Astrocyte of the spinal cord (primary cell): ENCODE data around the gene ADAM33.

Experiments
- DNase-seq: peaks from one replicate; pipeline ENCODE4 v3.0.0; 2011; ENCODE audit warnings: low read depth, low spot score
- H3K4me3 ChIP-seq: 2 replicates; pipeline ENCODE4 v1.5.1; 2011; ENCODE audit warnings: low read depth, mild to moderate bottlenecking, low read length, moderate library complexity
- in situ Hi-C: cut with HindIII; loops from 2 replicates; pipeline ENCODE4 v1.10.0; 2017; ENCODE audit warnings: low sequenced_read_pairs
- TF ChIP-seq, protein P1 (sequence below): IDR thresholded peaks from 2 replicates; pipeline ENCODE4 v1.5.1; 2012; ENCODE audit warnings: low read depth, mild to moderate bottlenecking, low read length, inconsistent platforms

Gene ADAM33

DNA sequence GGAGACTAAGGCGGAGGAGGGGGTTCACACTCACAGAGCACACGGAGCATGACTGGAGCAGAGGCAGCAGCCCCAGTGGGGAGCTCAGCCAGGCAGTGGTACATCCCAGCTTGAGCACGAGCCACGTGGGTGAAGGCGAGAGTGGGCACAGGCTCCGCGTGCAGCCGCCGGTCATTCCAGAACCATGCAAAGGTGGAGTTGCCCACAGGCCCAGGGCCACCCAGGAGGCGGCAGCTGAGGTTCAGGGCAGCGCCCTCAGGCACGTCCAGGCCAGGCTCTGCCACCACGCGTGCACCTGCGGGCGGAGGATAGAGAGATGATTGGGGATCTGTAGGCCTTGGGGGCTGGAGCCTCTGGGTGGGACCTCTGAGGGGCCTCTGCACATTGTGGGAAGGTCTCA is 9.5 kb upstream of the ADAM33 start:
- TF ChIP-seq, protein P1, sequence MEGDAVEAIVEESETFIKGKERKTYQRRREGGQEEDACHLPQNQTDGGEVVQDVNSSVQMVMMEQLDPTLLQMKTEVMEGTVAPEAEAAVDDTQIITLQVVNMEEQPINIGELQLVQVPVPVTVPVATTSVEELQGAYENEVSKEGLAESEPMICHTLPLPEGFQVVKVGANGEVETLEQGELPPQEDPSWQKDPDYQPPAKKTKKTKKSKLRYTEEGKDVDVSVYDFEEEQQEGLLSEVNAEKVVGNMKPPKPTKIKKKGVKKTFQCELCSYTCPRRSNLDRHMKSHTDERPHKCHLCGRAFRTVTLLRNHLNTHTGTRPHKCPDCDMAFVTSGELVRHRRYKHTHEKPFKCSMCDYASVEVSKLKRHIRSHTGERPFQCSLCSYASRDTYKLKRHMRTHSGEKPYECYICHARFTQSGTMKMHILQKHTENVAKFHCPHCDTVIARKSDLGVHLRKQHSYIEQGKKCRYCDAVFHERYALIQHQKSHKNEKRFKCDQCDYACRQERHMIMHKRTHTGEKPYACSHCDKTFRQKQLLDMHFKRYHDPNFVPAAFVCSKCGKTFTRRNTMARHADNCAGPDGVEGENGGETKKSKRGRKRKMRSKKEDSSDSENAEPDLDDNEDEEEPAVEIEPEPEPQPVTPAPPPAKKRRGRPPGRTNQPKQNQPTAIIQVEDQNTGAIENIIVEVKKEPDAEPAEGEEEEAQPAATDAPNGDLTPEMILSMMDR: no peak
- DNase-seq: no peak
- no peak overlapping the region for H3K4me3 ChIP-seq
- in situ Hi-C loops: no loop called here

DNA sequence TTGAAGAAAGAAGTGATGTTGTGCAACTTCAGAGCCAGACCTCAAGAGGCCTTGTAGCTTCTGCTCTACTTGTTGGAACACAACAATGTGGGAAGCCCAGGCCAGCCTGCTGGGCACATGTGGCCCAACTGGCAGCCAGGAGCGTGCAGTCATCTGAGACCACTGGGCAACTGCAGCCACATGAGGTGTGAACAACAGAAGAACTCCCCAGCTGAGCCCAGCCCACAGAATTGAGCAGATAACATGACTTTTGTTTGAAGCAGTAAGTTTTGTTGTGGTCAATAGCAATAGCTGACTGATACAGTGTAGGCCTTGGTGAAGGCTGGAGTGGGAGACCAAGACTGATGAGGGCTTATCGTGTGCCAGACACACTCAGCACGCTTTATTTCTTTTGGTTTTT is 8.6 kb upstream of the ADAM33 start:
- TF ChIP-seq, protein P1: no peak
- in situ Hi-C loops: no loop called here
- no peak overlapping the region for H3K4me3 ChIP-seq

DNA sequence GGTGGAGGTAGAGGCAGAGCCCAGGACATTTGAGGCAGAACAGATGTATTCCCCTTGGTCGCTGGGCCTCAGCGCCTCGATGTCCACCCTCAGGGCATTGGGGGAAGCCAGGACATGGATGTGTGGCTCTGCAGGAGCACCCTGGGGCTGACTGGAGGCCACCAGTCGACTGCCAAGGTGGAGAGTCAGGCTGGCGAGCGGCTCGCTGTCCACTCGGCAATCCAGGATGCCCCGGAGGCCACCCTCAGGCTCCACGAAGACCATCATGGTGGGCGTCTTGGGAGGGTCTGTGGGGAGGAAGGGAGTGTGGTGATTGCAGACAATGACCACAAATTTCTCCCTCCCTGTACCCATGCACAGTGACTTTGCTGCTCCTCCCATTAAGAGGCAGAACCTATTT is 8.2 kb upstream of the ADAM33 start:
- DNase-seq: no peak
- TF ChIP-seq, protein P1: no peak
- in situ Hi-C loops: no loop called here
- H3K4me3 ChIP-seq: no peak overlapping the region

More for the DNA sequence above, 8.6 kb upstream of the ADAM33 start:
- DNase-seq: no peak

DNA sequence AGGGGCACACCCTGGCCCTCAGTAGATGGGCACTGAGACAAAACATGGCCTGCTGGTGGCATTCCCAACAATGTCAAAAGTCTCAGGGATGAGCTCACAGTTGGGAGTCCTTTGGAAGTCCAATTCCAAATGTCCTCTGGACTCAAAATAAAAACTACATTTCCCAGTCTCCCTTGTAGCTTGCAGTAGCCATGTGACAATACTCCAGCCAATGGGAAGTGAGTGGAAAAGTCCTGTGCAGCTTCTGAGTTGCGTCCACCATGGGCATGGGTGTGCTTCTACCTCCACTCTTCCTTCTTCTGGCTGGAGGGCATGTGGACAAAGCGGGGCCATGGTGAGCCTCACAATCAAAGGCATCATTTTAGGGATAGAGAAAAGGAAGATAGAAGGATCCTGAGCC is 5.8 kb upstream of the ADAM33 start:
- peak; percentile 63 for DNase-seq
- in situ Hi-C loops: no loop called here
- TF ChIP-seq, protein P1: no peak
- no peak overlapping the region for H3K4me3 ChIP-seq

DNA sequence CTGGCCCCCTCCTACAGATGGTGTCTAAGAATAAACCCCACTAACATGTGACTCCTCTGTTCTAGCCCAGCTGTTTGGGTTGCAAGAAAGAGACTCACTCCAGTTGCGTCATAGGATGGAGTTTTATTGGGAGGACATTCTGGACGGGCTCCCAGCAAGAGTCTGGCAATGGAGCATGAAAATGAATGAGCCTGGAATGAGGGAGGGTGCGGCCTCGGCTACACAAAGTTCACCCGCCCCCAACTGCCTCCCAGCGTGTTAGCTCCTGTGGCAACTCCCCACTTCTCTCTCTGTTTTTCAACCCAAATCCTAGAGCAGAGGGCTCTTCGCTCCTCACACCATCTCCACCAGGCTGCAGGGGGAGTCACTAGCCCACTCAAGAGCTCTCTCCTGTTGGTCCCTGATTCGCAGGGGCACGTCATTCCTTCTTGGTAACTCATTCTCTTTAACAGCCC is 5.1 kb upstream of the ADAM33 start:
- TF ChIP-seq, protein P1: peak; percentile 38
- no peak overlapping the region for H3K4me3 ChIP-seq
- peak; percentile 86 for DNase-seq
- in situ Hi-C loops: no loop called here

DNA sequence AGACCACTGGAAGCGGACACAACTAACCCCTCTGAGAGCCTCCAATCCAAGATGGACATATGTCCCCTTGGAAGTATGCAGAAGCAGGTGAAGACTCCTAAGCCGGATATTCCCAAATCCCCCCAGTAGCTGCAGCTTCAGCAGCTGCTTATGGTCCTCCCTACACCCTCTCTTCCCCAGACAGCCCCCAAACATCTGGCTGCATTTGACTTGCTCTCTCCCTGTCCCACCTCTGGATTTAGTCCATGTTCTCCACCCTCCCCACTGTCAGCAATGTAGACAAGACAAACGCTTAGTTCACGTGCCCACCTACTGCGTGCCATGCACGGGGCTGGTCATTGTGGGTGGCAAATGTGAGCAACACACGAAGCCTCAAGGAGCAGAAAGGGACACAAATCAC is 4.6 kb upstream of the ADAM33 start:
- DNase-seq: no peak
- in situ Hi-C loops: no loop called here
- TF ChIP-seq, protein P1: no peak
- no peak overlapping the region for H3K4me3 ChIP-seq

DNA sequence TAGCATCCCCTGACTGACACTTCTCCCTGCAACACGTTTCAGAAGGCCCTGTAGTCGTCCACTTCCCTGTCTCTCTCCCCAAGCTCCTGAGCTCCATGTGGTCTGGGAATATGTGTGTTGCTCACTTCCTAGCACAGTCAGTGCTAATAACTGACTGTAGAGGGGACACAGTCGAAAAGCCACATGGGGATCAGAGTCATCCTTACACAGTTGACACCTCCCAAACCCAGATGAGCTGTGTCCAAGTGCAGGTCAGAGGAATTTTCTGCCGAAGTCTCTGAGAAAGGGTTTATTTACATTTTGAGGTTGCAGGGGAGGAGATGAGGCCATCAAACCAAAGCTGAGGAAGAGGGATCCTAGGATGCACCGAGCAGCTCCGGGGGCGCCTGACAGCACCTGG is 3.5 kb upstream of the ADAM33 start:
- in situ Hi-C loops: no loop called here

More for the DNA sequence above, 3.5 kb upstream of the ADAM33 start:
- no peak for DNase-seq
- TF ChIP-seq, protein P1: no peak
- no peak overlapping the region for H3K4me3 ChIP-seq
